Measurements from ENCODE around the gene MZT2A.
"Not testable (repeated sequence)": the region's sequence is repeated elsewhere in the genome, so short reads cannot be mapped to it uniquely, and the experiment has no call there.

Gene MZT2A

DNA sequence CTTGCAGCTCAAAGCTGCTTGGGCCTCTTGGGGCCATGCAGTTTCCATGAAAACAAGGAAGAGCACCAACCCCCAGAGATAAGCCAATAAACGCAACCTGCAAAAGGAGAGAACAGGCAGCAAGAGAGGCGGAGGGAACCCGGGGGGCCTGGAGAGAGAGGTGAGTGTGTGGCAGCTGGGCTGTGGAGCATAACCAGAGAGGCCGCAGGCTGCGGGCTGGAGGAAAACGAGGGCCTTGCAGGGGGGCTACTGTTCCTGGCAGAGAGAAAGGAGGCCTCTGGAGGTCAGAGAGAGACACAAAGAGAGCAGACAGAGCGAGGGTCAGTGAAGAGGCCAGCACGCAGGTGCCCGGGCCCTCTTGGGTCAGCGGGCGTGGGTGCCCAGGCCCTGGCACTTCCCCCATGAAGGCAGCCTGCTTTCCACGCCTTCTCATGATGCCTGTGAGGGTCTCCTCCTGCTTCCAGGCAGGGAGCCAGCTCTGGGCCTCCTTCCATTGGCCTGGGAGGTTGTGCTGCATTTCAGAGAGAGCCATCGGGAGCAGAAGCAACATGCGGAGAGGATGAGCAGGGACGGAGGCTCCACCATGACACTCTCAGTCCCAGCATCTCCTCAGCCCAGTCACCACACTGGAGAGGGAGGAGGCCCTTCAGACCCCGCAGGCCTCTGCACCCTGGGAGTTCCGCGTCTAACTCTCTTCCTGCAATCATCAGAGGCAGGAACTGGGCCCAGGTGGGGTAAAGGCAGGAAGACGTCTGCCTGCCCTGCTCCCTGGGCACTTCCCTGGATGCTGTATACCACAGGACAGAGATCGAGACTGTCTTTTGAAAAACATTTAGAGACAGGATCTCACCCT is 1.4 kb downstream of the MZT2A start:
- FAIRE-seq = not testable (repeated sequence)

DNA sequence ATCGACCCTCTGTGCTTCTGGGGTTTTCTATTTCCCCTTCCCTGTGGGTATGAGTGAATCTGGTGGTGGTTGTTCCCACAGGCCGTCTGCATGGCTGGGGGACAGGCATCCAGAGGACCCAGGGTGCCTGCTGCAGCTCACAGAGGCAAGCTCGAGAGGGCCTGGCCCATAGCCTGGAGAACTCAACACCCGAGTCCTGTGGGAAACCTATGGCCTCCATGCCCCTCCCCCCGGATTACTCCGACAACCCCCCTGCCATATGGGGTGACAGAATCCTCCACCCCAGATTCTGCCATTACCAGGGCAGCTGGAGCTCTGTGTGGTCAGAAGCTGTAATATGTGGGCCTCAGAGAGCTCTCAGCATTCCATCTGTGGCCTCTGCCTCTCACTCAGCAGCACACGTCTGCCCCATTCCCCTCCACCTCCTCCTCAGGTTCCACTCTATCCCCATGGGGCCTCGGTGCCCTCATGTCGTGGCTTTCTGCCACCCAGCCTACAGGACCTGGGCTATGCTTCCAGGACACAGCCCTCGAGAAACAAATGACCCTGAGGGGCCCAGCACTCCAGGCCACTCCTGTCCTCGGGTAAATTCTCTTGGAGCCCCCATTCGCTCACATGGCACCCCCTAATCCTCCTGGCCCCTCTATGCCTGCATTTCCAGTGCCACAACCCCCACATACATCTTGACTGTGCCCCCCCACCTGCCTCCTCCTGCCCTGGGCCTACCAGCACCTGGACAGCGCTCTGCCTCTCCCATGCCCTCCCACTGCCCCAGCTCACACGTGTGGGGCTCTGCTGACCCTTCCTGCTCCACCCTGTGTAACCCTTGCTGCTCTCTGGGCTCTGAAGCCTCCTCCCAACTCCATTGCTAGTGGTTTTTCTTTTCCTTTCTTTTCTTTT is 3.6 kb downstream of the MZT2A start:
- FAIRE-seq = no peak

DNA sequence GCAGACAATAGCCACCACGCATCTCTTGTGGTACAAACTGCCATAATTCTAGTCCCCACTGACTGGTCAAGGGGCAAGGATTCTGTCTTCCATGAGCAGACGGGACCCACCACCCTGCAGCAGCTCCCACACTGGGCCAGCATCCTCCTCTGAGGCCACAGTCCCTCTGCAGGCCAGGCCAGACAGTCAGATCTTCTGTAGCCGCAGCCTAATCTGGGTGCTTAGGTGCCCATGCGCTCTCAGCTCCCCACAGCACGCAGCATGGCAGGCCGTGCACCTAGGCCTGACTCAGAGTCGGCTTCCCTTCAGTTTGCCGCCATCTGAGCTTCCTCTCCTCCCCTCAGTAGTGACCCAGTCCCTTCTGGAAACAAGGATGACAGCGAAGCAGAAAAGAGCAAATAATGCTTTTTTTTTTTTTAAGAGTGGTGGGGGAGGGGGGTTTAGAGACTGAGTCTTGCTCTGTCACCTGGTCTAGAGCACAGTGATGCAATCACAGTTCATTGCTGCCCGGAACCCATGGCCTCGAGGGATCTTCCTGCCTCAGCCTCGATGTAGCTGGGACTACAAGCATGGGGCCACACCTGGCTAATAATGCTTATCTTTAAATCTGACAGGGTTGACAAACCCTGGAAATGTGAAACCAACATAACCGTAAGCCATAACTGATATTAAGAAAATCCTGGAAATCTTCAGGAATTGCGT is 5.8 kb downstream of the MZT2A start:
- FAIRE-seq = not testable (repeated sequence)

DNA sequence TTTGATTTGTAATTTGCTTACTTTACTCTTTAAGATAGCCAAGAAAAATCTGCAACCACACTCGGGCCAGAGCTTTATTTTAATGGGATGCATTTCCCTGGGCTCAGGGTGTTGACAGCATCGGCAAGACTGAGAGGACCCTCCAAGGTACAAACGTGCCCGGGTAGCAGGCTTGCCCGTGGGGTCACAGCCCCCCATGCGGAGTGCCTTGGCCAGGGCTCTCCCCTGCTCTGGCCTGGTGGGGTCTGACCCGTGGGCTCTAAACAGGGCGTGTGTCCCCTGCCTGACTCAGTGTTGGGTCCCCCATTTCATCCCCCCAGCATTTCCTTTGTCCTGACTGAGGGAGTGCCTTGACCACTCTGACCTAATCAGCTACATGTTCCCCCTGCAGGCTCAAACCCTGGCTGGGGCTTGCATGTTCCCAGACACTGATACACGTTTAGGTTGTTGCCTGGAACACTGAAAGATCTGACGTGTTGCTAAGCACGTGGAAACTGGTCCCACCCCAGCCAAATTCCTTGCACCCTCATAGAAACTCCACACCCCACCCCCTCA is 7.2 kb downstream of the MZT2A start:
- not testable (repeated sequence) for FAIRE-seq

DNA sequence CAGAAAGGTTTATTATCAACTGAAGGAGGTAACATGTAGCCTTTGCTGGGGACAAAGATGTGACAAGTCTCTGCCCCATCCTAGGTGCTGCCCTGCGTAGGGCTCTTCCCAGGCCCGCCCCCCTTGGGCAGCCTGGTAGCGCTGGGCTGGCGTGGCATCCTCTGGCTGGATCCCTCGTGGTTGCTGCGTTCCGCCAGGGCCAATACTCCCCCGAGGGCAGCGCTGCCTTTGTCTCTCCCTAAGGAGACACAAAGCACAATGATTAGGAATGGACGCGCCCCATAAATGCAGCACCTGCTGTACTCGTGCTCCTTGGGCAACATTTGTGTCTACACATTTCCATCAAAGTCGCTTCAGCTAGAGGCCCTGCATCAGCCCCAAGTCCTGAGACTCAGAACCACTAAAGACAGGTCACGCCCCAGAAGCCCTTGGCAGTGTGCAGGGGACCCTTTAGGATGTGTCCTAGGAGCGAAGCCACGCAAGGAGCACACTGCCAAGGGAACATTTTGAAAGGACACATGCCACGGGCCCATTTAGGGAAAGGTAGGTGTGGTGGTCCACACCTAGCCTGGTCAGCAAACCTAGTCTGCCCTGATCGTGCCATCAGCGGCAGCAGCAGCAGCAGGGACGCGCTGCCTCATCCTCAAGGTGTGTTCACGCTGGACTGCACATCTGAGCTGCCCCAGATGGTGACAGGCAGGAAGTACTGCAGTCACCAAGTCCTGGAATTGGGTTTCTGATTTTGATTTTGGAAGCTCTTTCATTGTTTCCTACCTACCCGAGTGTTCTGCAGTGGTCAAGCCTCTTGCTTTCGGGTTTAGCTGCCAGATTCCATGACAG is 8.0 kb downstream of the MZT2A start:
- FAIRE-seq = not testable (repeated sequence)

DNA sequence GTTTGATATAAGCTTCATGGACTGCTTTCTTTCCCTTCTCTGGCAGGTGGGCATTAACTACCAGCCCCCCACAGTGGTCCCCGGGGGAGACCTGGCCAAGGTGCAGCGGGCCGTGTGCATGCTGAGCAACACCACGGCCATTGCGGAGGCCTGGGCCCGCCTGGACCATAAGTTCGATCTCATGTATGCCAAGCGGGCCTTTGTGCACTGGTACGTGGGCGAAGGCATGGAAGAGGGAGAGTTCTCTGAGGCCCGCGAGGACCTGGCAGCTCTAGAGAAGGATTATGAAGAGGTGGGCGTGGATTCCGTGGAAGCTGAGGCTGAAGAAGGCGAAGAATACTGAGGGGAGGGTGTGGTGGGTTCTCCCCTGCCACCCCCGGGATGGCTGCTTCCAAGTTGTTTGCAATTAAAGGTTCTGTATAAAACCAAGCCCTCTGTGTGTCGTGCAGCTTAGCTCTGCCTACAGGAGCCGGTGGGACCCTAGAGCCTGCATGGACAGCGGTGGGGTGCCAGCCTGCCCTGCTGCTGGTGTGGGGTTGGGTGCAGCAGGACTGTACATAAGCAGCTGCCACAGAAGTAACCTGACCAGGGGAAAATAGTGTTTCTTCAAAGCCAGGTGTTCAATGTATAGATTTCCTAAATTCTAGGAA is 9.6 kb downstream of the MZT2A start:
- FAIRE-seq = not testable (repeated sequence)

DNA sequence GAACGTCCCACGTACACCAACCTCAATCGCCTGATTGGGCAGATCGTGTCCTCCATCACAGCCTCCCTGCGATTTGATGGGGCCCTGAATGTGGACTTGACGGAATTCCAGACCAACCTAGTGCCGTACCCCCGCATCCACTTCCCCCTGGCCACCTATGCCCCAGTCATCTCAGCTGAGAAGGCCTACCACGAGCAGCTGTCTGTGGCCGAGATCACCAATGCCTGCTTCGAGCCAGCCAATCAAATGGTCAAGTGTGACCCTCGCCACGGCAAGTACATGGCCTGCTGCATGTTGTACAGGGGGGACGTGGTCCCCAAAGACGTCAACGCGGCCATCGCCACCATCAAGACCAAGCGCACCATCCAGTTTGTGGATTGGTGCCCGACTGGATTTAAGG is 11.8 kb downstream of the MZT2A start:
- FAIRE-seq = not testable (repeated sequence)

DNA sequence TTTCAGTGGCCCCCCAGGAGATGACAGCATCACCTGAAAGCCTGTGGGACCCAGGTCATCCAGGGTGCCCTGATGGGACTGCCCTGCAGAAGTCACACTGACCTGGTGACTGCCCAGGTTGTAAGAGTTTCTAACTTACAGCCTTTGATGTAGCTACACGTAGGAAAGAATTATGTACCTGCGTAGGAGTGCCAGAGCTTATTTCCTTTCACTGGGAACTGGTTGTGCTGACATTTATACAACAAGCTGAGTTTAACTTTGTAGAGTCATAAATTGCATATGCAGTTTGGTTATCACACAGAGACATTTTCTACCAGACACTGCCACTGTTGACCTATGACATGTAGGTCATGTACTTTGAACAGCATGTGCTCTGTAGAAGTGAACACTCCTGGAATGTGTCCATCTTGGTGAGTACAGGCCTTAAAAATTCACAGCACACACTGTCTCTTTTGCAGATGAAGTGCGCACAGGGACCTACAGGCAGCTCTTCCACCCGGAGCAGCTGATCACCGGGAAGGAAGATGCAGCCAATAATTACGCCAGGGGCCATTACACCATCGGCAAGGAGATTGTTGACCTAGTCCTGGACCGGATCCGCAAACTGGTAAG is 13.2 kb downstream of the MZT2A start:
- FAIRE-seq = not testable (repeated sequence)

DNA sequence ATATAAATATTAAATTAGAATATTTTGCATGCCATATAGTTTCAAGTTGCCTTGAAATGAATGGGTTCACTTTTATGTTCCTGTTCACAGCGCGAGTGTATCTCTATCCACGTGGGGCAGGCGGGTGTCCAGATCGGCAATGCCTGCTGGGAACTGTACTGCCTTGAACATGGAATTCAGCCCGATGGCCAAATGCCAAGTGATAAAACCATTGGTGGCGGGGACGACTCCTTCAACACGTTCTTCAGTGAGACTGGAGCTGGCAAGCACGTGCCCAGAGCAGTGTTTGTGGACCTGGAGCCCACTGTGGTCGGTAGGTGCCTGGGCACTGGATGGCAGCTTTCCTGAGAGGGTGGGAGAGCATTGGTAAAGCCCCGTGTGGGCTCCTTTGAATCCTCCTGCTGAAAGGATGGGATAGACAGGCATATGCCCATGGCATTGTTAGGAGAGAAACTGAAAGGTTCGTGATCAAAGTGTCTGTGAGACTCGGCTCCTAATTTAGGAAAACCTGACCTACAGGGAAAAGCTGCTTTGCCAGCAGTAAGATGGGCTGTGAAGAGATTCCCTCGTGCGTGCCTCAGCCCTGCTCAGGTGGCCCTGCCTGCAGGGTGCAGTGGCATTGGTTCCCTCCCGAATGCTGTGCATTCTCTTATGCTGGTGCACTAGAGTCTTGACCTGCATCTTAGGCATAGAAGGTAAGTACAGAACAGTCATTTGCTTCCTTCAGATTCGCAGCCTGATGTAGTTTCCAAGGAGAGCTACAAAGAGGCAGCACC is 13.9 kb downstream of the MZT2A start:
- FAIRE-seq = not testable (repeated sequence)

DNA sequence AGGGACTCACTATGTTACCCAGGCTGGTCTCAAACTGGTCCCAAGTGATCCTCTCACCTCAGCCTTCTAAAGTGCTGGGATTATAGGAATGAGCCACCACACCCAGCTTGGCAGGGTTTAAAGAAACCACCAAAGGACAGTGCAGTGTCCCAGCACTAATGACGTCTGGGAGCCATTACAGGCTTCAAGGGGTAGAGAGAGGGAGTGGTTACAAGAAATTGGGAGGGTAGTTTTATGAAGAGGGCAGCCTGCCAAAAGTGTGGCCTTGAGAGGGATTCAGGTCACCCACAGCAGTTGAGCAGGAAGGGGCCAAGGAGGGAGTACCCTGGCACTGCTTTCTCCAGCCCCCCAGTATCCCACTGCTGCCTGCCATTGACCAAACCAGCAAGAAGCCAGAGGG is 15.0 kb downstream of the MZT2A start:
- not testable (repeated sequence) for FAIRE-seq

DNA sequence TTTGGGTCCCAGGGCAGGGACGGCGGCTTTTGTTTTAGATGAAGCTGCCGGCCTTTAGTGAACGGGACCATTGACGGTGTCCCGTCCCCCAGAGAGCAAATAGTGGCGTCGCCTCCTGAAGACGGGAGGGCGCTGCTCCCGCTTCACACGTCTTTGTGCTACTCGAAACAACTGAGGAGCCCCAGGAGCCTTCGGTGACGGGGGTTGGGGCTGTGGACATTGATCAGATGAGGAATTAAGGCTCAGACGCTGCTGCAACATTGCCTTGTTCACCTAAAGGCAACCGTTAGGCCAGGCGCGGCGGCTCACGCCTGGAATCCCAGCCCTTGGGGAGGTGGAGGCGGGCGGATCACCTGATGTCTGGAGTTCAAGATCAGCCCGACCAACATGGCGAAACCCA is 15.8 kb downstream of the MZT2A start:
- FAIRE-seq = not testable (repeated sequence)

DNA sequence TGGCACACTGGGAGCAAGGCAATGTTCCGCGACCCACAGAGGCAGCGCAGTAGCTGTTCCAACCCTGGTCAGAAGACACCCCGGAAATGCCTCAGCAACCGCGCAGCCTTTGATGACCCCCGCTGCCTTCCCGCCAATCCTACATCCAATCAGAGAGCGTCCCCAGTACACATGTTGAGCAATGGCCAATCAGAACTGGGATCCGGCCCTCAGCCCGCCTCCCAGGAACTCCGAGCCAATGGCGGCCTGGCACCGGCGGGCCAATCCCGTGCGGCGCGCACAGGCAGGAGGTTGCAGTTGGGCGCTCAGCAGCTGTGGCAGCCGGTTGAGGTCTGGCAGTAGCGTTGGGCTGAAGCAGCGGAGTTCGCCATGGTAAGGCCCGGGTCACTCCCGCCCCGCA is 16.4 kb downstream of the MZT2A start, which contains the start of gene TUBA3D:
Gene TUBA3D (plus strand): TSS at position 289 of the 400 bp plus-strand sequence. CDS start 81 bp downstream, at position 370.
- FAIRE-seq = no peak

DNA sequence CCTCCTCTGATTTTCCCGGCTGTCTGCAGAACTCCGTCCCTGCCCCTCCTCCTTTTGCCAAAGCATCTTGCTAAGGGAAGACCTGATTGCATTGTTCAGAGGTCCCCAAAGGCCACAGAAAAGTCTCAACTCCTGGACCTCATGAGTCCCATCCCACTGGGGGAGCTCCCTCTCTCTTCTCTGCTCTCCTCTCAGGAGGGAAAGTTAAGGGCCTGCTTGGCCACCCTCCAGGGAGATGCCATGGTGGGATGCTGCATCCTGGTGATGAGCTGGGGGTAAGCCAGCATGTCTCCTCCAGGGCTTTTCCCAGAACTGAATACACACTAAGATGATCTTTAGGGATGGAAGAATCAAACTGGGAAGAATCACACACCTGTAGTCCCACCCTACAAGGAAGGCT is 18.9 kb downstream of the MZT2A start:
- not testable (repeated sequence) for FAIRE-seq

DNA sequence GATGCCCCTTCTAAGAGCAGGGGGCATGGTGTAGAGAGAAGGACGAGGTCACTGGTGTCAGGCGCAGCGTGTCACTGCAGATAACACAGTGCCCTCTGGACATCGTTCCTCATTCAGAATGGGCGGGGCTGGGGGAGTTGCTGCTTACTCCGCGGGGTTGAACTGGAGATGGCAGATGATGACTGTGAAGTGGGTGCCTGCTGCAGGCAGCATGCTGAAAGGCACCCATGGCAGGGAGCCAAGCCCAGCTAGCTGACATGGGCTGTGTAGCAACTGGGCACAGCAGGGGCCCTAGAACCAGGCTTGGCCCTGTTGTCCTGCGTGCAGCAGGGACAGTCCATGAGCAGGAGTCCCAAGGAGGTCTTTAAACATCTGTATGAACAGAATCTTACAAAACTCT is 20.6 kb downstream of the MZT2A start:
- not testable (repeated sequence) for FAIRE-seq

DNA sequence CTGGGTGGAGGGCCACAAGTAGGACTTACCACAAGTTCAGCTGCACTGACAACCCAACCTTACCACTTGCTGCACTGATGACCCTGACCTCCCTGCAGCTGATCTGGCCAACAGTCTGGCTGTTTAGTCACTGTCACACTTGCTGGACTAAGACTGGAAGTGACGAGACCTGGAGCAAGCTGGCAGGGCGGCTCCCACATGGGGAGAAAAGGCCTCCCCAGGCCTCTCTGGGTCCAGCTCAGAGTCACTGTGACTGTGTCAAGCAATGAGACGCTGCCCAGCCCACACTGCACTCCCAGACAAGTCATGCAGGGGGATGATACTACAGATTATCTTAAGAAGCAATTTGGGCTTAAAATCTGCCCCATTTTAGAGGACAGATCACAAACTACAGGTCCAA is 21.3 kb downstream of the MZT2A start:
- not testable (repeated sequence) for FAIRE-seq

DNA sequence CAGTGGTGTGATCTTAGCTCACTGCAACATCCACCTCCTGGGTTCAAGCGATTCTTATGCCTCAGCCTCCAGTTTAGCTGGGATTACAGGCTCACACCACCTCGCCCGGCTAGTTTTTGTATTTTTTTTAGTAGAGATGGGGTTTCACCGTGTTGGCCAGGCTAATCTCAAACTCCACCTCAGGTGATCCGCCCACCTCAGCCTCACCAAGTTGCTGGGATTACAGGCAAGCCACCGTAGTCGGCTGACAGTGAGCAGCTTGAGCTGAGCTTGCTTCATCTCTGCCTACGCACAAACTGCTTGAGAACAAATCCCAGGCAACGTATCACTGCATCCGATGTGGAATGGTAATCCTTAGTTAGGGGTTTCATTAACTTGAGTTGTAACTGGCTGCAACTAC is 24.5 kb downstream of the MZT2A start:
- FAIRE-seq = not testable (repeated sequence)

DNA sequence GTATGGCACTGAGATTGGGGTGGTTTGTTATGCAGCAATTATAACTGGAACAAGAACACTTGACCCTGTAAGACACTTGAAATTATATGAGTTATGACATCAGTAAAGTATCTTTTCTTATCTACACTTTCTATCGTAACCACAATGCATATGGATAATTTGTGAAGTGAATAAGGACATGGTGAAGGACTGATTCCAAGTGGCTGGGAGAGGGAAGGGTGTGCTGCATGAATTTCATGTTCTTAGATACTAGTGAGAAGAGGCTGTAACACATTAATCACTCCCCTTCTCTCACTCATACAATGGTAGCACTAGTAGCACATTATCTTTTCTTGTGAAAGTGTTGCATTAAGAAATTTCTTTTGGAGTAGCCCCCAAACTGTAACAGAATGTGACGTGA is 37.3 kb downstream of the MZT2A start:
- not testable (repeated sequence) for FAIRE-seq

DNA sequence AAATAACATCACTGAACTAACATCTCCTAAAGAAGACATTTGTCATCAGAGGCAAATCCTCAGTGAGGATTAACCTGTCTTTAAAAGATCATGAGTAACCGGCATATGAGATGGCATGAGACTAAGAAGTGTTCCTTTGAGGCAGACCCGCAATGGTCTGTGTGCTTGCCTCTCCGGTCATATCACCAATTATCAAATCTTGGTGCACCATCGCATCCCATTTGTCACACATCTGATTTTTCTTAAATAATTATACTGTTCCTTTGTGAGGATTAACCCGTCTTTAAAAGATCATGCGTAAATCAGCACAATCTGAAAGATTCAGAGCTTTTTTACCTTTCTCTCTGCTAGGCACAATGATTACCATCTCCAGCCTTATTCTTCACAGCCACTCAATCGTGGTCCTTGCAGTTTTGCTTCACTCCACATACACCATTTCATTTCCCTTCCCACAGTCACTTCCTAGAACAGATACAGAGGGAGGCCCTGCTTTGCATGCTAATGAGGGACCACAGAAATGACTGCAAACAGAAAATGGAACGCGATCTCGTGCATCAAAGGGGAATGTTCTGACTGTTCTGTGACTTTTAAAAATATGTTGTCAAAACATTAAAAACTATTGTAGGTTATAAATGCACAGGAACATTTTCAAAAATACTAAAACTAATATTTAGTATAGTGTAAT is 40.8 kb downstream of the MZT2A start:
- FAIRE-seq = not testable (repeated sequence)

DNA sequence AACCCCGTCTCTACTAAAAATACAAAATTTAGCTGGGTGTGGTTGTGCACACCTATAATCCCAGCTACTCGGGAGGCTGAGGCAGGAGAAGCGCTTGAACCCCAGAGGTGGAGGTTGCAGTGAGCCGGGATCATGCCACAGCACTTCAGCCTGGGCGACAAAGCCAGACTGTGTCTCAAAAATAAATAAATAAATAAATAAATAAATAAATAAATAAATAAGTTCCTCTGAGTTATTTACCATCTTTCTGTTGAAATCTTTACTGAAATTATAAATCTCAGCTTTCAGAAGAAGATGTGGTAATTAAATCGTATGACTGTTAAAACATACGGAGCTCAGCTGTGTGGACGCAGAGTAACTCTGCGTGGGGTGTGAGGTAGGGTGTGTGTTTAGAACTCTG is 44.2 kb downstream of the MZT2A start:
- FAIRE-seq = not testable (repeated sequence)
